OCI-LY1 (cell line): ENCODE measurements around the gene LARP4B.

ENCODE experiments used
- H2AFZ ChIP-seq: fragments of 200-600 bp; sonication (generic), shearing (Covaris generic); 2 replicates; pipeline ENCODE4 v1.6.0; 2014; ENCODE audit warnings: antibody characterized with exemption, mild to moderate bottlenecking, low read length
- H3F3A ChIP-seq: fragments of 200-600 bp; sonication (generic), shearing (Covaris generic); 2 replicates; pipeline ENCODE4 v1.6.0; 2014; ENCODE audit warnings: mild to moderate bottlenecking, antibody characterized with exemption, low read length, moderate library complexity; ENCODE audit not compliant: insufficient read depth
- H3K27ac ChIP-seq: fragments of 200-600 bp; sonication (generic); 2 replicates; pipeline ENCODE4 v1.5.1; 2014; ENCODE audit warnings: low read length, mixed run types, mild to moderate bottlenecking, low read depth; ENCODE audit not compliant: poor library complexity, severe bottlenecking
- H3K27me3 ChIP-seq: fragments of 200-600 bp; sonication (generic); 2 replicates; pipeline ENCODE4 v1.6.0; 2014; ENCODE audit warnings: antibody characterized with exemption, mild to moderate bottlenecking, low read length, moderate library complexity; ENCODE audit not compliant: insufficient read depth
- H3K36me3 ChIP-seq: fragments of 200-600 bp; sonication (generic); 2 replicates; pipeline ENCODE4 v1.6.1; 2014; ENCODE audit warnings: mild to moderate bottlenecking, antibody characterized with exemption, low read length, moderate library complexity, mixed read lengths; ENCODE audit not compliant: insufficient read depth
- H3K4me1 ChIP-seq: fragments of 200-600 bp; sonication (generic); 2 replicates; pipeline ENCODE4 v1.5.1; 2014; ENCODE audit warnings: mild to moderate bottlenecking, low read length, moderate library complexity; ENCODE audit not compliant: insufficient read depth, severe bottlenecking
- H3K4me2 ChIP-seq: fragments of 200-600 bp; sonication (generic), shearing (Covaris generic); 2 replicates; pipeline ENCODE4 v1.6.1; 2014; ENCODE audit warnings: low read length
- H3K4me3 ChIP-seq: fragments of 200-600 bp; sonication (generic); 2 replicates; pipeline ENCODE4 v1.5.1; 2014; ENCODE audit warnings: low read length, low read depth, mild to moderate bottlenecking, mixed read lengths; ENCODE audit not compliant: poor library complexity, severe bottlenecking
- H3K79me2 ChIP-seq: fragments of 200-600 bp; shearing (Covaris generic); 2 replicates; pipeline ENCODE4 v1.6.1; 2016; ENCODE audit warnings: mixed run types, low read length, mixed read lengths; ENCODE audit not compliant: insufficient read depth
- H3K9ac ChIP-seq: fragments of 200-600 bp; sonication (generic), shearing (Covaris generic); 2 replicates; pipeline ENCODE4 v1.6.1; 2014; ENCODE audit warnings: mild to moderate bottlenecking, low read length, mixed read lengths
- H3K9me2 ChIP-seq: fragments of 200-600 bp; sonication (generic), shearing (Covaris generic); 2 replicates; pipeline ENCODE4 v1.6.1; 2014; ENCODE audit warnings: low read depth, mild to moderate bottlenecking, low read length, mixed read lengths
- H3K9me3 ChIP-seq: fragments of 200-600 bp; shearing (Covaris generic); 2 replicates; pipeline ENCODE4 v1.6.1; 2014; ENCODE audit warnings: low read length, mixed read lengths
- H4K20me1 ChIP-seq: fragments of 200-600 bp; sonication (generic), shearing (Covaris generic); 2 replicates; pipeline ENCODE4 v1.6.0; 2016; ENCODE audit warnings: mild to moderate bottlenecking, low read length; ENCODE audit not compliant: insufficient read depth
- EZH2 ChIP-seq: fragments of 200-600 bp; sonication (generic), shearing (Covaris generic); IDR thresholded peaks from 2 replicates; pipeline ENCODE4 v1.8.0; 2017; ENCODE audit warnings: borderline replicate concordance, mixed run types, mild to moderate bottlenecking, antibody characterized with exemption, low read length, moderate library complexity, mixed read lengths
- TF ChIP-seq, protein P1 (sequence below): fragments of 200-600 bp; sonication (generic), shearing (Covaris generic); IDR thresholded peaks from 2 replicates; pipeline ENCODE4 v1.5.1; 2017; ENCODE audit warnings: mild to moderate bottlenecking, antibody characterized with exemption, low read length, moderate library complexity, mixed read lengths

Gene LARP4B

DNA sequence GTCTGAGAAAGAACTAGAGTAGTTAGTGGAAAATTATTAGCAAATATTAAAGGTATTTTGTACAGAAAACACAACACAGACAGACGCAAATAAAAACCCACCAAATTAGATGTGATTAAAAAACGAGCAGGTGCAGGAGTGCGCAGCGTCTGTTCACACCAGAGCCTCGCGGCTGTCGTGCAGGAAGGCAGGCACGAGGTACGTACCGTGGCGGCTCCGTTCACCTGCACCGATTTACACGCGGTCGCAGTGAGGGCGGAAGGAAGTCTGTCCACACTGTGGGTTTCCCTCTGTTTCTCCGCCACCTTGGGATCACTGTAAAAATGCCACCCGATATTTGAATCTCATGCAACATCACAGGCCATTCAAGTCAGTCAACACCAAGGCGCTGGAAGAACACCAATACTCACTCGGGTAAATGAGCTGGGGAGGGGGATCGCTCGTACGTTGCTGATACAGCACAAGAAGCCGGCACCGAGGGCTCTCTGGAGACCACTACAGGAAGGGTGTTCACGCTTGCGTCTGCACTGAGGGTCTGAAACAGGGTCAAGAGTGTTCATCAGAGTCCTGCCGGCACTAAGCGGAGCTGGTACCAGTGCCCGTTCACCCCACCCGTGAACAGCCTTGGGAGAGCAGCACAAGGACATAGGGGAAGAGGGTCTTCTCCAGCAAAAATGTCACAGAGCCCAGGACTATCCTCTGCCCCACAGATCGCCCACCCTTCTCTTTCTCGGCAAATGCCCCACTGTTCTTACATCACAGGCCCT lies 116.8 kb downstream of the LARP4B start:
- no peaks in the 10 kb centered on the region for H4K20me1 ChIP-seq

DNA sequence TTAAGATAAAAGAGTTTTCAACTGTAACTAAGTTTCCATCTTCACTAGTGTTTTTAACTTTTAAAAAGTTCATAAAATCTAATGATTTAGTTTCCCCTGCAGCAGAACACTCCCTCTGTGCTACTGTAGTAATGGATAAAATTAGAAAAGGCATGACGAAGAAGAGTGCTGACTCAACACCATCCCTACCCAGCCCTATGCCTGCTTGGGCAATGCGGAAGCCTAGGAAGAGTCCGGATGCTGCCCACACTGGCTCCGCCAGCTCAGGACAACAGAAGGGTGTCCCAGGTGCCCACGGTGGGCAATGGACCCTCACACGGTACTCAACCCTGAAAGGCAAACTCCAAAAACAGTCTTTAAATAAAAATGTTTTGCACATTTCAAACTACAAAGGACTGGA lies 118.2 kb downstream of the LARP4B start:
- H3K9ac ChIP-seq, result no peak overlapping the region
- no peak overlapping the region for H3K4me2 ChIP-seq
- TF ChIP-seq, protein P1, sequence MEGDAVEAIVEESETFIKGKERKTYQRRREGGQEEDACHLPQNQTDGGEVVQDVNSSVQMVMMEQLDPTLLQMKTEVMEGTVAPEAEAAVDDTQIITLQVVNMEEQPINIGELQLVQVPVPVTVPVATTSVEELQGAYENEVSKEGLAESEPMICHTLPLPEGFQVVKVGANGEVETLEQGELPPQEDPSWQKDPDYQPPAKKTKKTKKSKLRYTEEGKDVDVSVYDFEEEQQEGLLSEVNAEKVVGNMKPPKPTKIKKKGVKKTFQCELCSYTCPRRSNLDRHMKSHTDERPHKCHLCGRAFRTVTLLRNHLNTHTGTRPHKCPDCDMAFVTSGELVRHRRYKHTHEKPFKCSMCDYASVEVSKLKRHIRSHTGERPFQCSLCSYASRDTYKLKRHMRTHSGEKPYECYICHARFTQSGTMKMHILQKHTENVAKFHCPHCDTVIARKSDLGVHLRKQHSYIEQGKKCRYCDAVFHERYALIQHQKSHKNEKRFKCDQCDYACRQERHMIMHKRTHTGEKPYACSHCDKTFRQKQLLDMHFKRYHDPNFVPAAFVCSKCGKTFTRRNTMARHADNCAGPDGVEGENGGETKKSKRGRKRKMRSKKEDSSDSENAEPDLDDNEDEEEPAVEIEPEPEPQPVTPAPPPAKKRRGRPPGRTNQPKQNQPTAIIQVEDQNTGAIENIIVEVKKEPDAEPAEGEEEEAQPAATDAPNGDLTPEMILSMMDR, result no peak
- no peak for TF ChIP-seq EZH2
- H3K9me3 ChIP-seq, result no peaks in the 10 kb centered on the region
- H2AFZ ChIP-seq, result no peak overlapping the region
- H3F3A ChIP-seq, result no peaks in the 10 kb centered on the region
- no peak overlapping the region for H3K27ac ChIP-seq
- no peaks in the 10 kb centered on the region for H3K79me2 ChIP-seq
- H3K36me3 ChIP-seq, result peaks cover 92% of the 10 kb centered on the region
- peaks cover 9% of the 10 kb centered on the region for H3K4me1 ChIP-seq
- no peaks in the 10 kb centered on the region for H4K20me1 ChIP-seq
- no peaks in the 10 kb centered on the region for H3K9me2 ChIP-seq
- H3K4me3 ChIP-seq, result no peak overlapping the region
- no peaks in the 10 kb centered on the region for H3K27me3 ChIP-seq

More for the DNA sequence above, 116.8 kb downstream of the LARP4B start:
- Histone ChIP-seq H2AFZ (no peak overlapping the region), H3K9me2 (no peaks in the 10 kb centered on the region), H3K79me2 (no peaks in the 10 kb centered on the region), H3K9ac (no peak overlapping the region), H3K4me1 (peaks cover 9% of the 10 kb centered on the region), H3K36me3 (peaks cover 94% of the 10 kb centered on the region), H3K4me2 (no peak overlapping the region), H3F3A (no peaks in the 10 kb centered on the region), H3K27me3 (no peaks in the 10 kb centered on the region), H3K4me3 (no peak overlapping the region), H3K9me3 (no peaks in the 10 kb centered on the region), H3K27ac (no peak overlapping the region)
- TF ChIP-seq EZH2, result no peak
- TF ChIP-seq, protein P1, result no peak

DNA sequence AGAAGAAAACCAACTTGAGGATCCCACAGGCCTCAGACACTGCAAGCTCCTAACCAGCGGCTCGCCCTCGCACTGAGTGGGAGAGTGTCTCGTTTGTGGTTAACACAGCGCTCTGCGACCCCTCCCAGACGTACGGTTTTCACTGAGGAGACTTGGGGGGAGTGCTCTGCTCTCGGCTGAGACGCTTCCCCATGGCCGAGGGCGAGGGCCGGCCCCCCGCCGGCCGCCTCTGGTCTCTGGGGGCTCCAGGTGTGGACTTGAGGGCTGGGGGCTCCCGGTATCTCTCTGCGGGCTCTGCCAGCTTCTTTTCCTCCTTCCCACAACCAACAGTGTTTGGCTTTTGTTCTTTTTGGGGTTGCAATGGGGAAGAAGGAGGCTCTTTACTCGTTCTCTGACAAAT lies 118.7 kb downstream of the LARP4B start:
- H2AFZ ChIP-seq, result no peak overlapping the region
- H3K36me3 ChIP-seq, result peaks cover 93% of the 10 kb centered on the region
- no peak overlapping the region for H3K27ac ChIP-seq
- no peaks in the 10 kb centered on the region for H4K20me1 ChIP-seq
- H3K9ac ChIP-seq, result no peak overlapping the region
- H3K4me2 ChIP-seq, result no peak overlapping the region
- H3F3A ChIP-seq, result no peaks in the 10 kb centered on the region
- H3K27me3 ChIP-seq, result no peaks in the 10 kb centered on the region
- peaks cover 9% of the 10 kb centered on the region for H3K4me1 ChIP-seq
- no peak overlapping the region for H3K4me3 ChIP-seq
- H3K9me2 ChIP-seq, result no peaks in the 10 kb centered on the region
- no peaks in the 10 kb centered on the region for H3K79me2 ChIP-seq
- no peak for TF ChIP-seq EZH2
- TF ChIP-seq, protein P1, result no peak
- no peaks in the 10 kb centered on the region for H3K9me3 ChIP-seq
